Right lobe of liver (tissue), 4 donors: ENCODE results near the gene GJA8.

Source experiments
- CTCF ChIP-seq, 4 donors: fragments of 200-600 bp in 3 of 4; fragments of 450-650 bp in 1 of 4; IDR thresholded peaks; one replicate each; pipeline versions ENCODE4 v1.5.1 to v1.8.0; 2016 to 2022; ENCODE audit warnings: antibody characterized with exemption in 4 of 4, mild to moderate bottlenecking in 2 of 4
- POLR2A ChIP-seq: fragments of 450-650 bp; IDR thresholded peaks from one replicate; pipeline ENCODE4 v1.6.1; 2017; ENCODE audit warnings: antibody characterized with exemption, mild to moderate bottlenecking
- donor health status: DM: no; HTN: no; CAD: no.
- donor health status: DM: no; HTN: no; CAD: no.
- donor health status: DM: no; HTN: yes; CAD: no.

DNA sequence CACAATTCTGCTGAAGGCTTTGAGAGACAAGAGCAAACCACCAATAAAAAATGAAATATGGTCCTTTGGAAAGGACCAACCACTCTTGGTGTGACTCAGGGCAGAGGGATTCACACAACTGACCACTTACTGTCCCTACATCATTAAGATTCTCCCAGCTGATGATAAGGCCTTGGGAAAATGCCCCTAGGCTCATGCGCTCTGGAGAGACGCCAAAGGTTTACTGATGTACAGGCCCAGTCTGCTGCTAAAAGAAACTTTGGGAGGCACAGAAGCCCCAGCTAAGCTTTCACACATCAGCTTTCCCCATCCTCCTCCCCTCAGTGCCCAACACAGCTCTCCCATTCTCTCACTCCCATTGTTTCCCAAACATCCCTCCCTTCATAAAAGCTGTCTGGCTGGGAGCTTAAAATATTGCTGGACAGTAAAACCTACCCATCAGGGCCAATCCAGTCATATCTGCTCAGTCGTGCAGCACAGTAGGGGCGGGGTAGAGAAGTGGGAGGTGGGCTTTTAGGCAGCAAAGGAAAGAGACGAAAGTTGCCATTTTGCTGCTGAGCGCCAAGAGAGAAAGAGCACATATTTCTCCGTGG is at the start of gene GJA8:
- no peak for TF ChIP-seq CTCF (IDR thresholded peaks at IDR 0.05)
- no peak for TF ChIP-seq POLR2A
